HL-60/S4 treated with phorbol 12-myristate 13-acetate at 8.2 ng/mL for 4 days and 3 days (cell line): ENCODE measurements around the gene KANSL1.

ENCODE experiments used
- in situ Hi-C: fragments of 300-500 bp; cut with MboI; formaldehyde crosslinking; loops from 2 replicates; pipeline ENCODE4 v1.15.0; 2022; ENCODE audit warnings: low sequenced_read_pairs

Gene KANSL1

GRCh38 chr17:46044286-46044928 is 148.8 kb downstream of the KANSL1 start:
- in situ Hi-C loops: no loop called here

DNA sequence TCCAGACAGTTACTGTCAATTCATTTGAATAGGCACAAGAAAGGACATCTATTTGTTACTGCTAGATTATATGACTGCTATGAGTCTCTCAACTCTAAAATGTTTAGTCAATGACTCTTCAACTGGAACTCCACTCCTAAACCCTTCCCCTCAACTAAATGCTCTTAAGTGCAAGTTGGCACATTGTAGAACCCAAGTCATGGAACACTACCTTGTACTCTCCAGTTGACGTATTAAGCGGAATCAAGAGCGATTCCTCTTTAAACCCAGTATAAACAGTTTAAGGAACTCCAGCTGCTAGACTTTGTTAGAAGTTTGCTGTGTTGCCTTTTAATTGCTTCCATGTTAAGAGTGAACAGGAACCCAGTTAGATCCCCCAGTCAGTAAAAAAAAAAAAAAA is 149.6 kb downstream of the KANSL1 start:
- in situ Hi-C loops: no loop called here

GRCh38 chr17:46042925-46043324 is 150.3 kb downstream of the KANSL1 start:
- in situ Hi-C loops: no loop called here

DNA sequence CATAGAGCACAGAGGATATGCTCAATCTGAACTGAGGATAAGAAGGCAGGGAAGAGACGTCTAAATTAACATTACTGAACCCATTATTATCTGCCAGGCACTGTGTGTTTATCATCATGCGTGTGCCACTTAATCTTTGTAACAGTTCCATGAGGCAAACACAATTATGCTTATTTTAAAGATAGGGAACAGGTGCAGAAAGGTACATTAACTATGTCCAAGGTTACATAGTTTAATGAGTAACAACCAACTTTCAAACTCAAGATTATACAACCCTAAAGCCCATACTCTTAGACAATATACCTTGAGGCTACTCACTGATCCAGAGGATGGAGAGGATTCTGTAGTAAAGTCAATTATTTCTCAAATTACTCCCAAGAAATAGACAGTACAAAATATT is 151.0 kb downstream of the KANSL1 start:
- in situ Hi-C loops: no loop called here

- in situ Hi-C loops: no loop called here
These were observed 153.5 kb downstream of the KANSL1 start for GRCh38 chr17:46039592-46040186.

DNA sequence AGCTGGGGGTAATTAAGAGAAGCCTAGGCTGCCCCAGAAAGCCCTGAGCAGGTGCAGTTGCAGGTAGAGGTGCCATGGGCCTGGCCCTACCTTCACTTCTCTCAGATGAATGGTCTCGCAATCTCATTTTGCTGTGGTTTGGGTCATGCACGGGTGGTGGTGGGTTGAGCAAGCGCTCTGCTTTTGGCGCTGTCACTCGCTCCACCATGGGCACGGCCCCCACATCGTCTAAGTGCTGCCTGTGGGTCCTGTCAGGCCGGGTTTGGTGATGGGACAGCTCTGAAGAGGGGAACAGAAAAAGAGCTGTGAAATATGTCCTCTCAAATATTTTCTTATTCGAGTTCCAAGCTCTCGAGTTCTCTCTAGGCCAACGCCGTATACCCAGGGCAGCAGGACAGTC is 154.3 kb downstream of the KANSL1 start:
- in situ Hi-C loops: no loop called here

DNA sequence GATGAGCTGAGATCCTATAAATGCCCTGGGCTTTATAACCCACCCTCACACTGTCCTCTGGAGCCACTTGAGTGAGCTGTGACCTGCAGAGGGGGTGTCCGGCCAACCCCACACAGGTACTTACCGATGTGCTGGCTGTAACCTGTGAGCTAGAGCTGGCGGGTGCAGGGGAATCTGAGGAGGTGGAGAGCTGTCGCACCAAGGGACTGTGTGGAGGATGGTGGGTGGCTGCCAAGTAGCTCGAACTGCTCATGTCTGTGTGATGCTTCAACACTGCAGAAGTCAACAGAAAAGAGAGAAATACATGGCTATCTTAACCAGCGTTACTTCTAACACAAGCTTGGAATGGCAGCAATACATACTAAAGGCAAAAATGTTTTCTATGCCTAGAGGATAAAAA is 154.8 kb downstream of the KANSL1 start:
- in situ Hi-C loops: no loop called here

DNA sequence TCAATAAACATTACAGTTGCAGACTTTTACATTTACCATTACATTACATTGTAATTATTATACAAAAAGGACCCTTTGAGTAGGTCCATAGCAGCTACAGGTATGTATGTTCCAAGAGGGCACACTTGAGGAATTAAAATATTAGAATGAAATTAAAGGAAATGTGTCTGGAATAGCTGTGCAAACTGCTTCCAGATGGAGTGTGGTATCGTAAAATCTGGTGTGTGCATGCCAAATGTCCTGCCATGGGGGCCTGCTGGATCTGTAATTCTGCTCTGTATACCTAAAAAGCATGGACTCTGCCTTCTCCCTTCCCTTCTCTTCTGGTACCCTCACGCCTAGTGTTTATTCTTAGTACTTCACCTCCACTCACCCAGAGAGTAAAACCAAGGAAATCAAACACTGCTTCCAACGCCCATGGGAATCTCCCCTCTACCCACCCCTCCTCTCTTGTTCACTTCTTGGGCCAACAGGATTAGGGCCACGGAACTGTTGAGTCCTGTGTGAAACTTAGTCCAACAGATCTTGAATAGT is 155.4 kb downstream of the KANSL1 start:
- in situ Hi-C loops: no loop called here

GRCh38 chr17:46036491-46036890 is 156.7 kb downstream of the KANSL1 start:
- in situ Hi-C loops: no loop called here

DNA sequence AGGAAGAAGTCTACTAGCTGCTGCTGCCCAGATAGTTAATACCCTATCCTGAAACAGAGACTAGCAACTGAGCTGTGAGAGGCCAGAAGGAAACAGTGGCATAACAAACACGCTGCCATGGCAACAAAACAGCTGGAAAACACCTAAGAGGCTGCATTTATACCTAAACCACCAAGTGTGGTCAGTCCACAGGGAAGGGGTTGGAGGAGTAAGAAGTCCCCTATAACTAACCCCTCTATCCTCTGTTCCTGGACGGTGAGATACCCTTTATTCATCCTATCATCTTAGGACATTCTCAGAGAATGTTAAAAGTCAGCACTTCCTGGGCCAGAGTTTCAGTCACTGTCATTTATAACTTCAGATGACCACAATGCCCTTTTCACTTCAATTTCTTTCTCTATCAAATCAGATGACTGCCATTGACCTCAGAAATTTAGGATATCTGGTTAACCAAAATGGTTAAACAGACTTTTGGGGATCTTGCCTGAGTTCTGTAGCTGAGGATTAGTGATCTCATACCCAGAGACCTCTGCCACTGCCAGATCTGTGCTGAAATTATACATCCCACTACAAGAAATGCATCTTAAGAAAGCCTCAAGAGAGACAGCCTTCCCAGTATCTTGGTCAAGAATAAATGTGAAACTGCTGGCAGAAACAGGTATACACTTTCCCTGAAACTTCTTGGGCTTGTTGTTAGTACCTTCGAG is 158.0 kb downstream of the KANSL1 start:
- in situ Hi-C loops: no loop called here

DNA sequence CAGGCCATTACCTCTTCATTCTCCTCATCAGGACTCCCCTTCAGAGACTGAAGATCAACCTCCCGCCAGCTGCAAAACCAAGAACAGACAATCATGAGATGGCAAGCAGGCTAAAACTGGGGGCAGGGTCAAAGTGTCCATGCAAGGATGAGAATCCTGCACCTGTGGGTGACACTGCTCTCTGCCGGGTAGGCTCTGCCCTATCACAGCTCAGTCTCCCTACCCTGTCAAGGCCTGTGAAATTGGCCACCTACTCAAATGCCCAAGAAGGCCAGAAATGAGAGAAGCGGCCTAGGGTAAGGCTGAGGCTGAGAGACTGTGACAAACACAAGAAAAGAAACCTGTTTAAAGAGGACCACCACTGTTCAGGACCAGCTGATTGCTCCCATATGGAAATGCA is 159.8 kb downstream of the KANSL1 start:
- in situ Hi-C loops: no loop called here

GRCh38 chr17:46032909-46033308 is 160.3 kb downstream of the KANSL1 start:
- in situ Hi-C loops: no loop called here

DNA sequence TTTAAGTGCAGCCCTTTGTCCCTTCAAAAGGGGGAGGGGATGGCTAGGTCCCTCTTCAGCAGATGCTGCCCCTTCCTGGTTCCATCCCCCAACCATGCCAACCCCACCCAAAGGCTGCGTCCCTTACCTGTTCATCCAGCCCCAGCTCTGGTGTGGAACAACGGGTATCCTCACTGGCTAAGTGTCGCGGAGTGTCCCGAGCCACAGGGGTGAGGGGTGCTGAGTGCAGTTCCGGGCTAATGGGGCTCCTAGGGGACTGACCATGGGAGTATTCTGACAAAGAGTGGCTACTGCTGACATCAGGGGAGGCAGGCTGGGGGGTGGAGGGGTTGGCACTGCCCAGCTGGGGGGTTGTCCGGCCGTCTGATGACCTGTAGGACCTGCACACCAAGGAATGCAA is 161.3 kb downstream of the KANSL1 start:
- in situ Hi-C loops: no loop called here

- in situ Hi-C loops: no loop called here
These were observed 161.8 kb downstream of the KANSL1 start for GRCh38 chr17:46031440-46031839.

DNA sequence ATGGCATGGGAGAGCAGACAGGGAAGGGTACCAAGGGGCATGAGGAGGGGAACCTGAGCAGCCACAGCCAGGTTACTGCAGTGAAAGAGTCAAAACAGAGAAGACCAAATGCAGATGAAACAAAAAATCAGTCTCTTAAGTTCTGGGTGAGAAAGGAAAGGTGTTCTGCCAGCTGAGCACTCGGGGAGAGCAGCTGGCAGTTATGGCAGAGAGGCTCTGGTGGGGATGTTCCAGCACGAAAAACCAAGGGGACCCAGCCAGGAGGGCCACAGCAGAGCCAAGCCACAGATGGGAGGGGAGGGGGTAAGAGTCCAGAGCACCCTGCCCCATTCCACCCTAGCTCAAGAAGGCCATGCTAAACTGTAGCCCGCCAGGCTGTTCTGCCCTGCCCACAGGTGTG is 162.5 kb downstream of the KANSL1 start:
- in situ Hi-C loops: no loop called here

- in situ Hi-C loops: no loop called here
These were observed 163.6 kb downstream of the KANSL1 start for GRCh38 chr17:46029627-46030026.

DNA sequence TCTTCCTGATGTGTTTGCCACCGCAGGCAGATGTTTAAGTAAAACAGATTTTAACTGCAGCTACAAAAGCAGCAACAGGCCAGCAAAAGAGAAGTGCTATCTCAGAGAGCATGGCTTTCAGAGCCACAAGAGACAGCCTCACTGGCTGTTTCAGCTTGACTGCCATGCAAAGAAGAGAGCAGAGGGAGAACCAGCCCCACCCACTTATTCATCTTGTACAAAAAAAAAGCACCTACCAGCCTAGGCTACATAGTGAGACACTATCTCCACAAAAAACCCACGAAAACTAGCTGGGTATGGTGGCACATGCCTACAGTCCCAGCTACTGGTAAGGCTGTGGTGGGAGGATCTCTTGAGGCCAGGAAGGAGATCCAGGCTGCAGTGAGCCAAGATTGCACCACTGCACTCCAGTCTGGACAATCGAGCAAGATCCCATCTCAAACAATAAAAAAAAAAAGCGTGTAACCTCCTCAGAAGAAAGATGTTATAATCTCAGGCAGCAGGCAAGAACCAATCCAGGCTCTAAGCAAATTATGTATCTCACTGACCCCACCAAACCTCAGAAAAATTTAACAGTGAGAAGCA is 164.2 kb downstream of the KANSL1 start:
- in situ Hi-C loops: no loop called here

GRCh38 chr17:46028374-46028773 is 164.9 kb downstream of the KANSL1 start:
- in situ Hi-C loops: no loop called here

DNA sequence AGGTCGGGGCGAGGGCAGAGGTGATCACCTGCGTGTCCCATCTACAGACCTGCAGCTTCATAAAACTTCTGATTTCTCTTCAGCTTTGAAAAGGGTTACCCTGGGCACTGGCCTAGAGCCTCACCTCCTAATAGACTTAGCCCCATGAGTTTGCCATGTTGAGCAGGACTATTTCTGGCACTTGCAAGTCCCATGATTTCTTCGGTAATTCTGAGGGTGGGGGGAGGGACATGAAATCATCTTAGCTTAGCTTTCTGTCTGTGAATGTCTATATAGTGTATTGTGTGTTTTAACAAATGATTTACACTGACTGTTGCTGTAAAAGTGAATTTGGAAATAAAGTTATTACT is 165.3 kb downstream of the KANSL1 start:
- in situ Hi-C loops: no loop called here

- in situ Hi-C loops: no loop called here
These were observed 165.9 kb downstream of the KANSL1 start for GRCh38 chr17:46027048-46027975.
